ENCODE measurements around the gene KIRREL3.

- no peak for TF ChIP-seq RAD21 (IDR thresholded peaks at IDR 0.05; ENCODE audit: low read length)
- no peak for TF ChIP-seq CHD2 (IDR thresholded peaks at IDR 0.05; ENCODE audit: low read length, partially characterized antibody)
Observed at GRCh38 chr11:126669416-126669815, 331.2 kb downstream of the KIRREL3 start.

All from SK-N-SH (cell line).